GM20000 (cell line): Measurements from ENCODE around the gene TPI1.
"Not testable (repeated sequence)": the region's sequence is repeated elsewhere in the genome, so short reads cannot be mapped to it uniquely, and the experiment has no call there.

Experiments used
- DNase-seq: peaks from one replicate; pipeline ENCODE4 v3.0.0; 2012; ENCODE audit warnings: low spot score
- CTCF ChIP-seq: IDR thresholded peaks from 2 replicates; pipeline ENCODE4 v1.5.1; 2012; ENCODE audit warnings: mild to moderate bottlenecking, control low read depth; ENCODE audit errors: extremely low read depth, missing control alignments

The TPI1 gene

DNA sequence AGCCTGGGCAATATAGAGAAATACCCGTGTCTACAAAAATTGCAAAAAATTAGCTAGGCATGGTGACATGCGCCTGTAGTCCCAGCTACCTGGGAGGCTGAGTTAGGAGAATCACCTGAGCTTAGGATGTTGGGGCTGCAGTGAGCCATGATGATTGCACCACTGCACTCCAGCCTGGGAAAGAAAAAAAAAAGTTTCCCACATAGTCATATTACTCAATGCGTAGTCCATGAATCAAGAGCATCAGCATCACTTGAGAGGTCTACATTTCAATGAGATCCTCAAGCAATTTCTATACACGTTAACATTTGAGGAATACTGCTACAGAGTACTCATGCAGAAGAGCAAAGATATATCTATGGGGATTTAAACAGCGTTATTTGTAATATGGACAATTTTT lies 32.1 kb downstream of the TPI1 start:
- DNase-seq: no peak
- no peak for TF ChIP-seq CTCF

GRCh38 chr12:6899837-6900519 lies 32.6 kb downstream of the TPI1 start:
- no peak for DNase-seq
- TF ChIP-seq CTCF: no peak

GRCh38 chr12:6902448-6902847 lies 35.1 kb downstream of the TPI1 start:
- no peak for DNase-seq

GRCh38 chr12:6903722-6904121 lies 36.4 kb downstream of the TPI1 start:
- no peak for TF ChIP-seq CTCF
- DNase-seq: no peak

More at GRCh38 chr12:6902448-6902847, 35.1 kb downstream of the TPI1 start:
- TF ChIP-seq CTCF: no peak

DNA sequence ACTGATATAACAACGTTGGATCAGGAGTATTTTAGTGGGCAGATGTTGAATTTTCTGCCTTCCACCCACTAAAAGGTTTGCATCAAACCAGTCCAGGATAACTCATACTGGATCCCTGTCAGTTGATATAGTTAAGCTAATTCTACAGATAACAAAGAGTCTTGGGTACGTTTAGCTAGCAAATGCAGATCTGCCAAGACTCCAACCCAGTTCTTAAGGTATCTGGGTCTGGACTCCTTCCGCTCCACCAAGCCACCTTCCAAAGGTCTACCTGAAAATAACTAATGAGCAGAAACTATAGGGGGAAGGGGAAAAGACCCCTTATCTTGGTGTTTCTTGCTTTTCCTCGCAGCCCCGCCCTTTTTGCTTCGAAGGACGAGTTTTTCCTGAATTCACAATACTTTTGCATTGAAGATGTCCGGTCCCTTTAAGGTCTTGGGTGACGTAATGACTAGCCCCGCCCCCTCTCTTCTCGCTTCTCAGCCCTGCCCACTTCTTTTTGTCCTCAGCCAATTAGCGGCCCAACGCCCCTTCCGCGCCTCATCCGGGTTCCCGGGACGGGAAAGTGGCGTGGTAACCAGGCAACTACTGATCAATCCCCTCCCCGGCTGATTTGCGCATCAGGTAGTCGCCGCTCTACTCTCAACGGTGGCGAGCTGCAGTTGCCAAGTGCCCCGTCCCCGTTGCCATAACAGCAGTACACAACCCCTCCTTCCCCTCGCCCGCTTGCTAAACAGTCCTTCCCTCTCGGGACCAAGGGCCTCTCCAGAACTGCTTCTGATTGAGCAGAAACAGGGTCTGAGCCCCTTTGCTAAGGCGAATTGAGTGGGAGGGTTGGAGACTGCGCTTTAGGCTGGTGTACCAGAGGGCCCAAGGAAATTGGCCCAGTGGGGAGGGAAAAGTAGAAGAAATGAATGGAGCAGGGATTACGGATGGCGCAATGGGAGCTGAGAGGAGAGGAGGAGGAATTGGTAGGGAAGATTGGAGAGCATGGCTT lies 37.2 kb downstream of the TPI1 start, which contains the start of gene LRRC23:
TSS of gene LRRC23 (plus strand) at position 543 of the 997 bp plus-strand sequence. CDS start 812 bp downstream, outside the sequence.
- DNase-seq: peak; percentile 93
- TF ChIP-seq CTCF: no peak

DNA sequence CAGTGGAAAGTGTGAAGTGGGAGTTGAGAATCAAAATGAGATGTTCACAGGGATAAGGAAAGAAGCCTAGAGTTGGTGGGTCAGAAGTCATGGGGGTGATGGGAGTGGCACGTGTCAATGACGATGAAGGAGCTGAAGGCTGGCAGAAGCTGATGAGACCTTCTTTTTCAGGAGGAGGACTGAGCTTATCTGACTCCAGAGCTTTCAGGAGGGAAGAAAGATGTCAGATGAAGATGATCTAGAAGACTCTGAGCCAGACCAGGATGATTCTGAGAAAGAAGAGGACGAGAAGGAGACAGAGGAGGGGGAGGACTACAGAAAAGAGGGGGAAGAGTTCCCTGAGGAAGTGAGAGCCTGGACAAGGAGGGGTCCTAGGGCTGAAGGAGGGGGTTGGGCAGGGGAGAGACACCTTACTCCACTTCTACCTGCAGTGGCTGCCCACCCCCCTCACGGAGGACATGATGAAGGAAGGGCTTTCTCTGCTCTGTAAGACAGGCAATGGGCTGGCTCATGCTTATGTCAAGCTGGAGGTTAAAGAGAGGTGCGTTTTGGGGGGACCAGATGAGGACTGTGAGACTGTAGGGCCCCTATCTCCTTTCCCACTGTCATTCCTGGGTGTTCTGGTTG lies 38.2 kb downstream of the TPI1 start:
- TF ChIP-seq CTCF: no peak
- no peak for DNase-seq

- not testable (repeated sequence) for DNase-seq
Measured at GRCh38 chr12:6908141-6908540, 40.8 kb downstream of the TPI1 start.
